Stimulated activated effector memory CD8-positive, alpha-beta T cell treated with anti-CD3 and anti-CD28 coated beads, Interleukin-12 subunit alpha, Interleukin-12 subunit beta, amount 100 ng/mL, for 72 hours (primary cell): Measurements from ENCODE around the gene TOX2.

ENCODE experiments used
- ATAC-seq: fragments of 150-1000 bp; cut with Tn5 transposase; 2 replicates; pipeline ENCODE4 v1.10.0; 2021
- DNase-seq, 2 donors: peaks; one replicate each; pipeline ENCODE4 v3.0.0; 2021 to 2022; ENCODE audit warnings: low spot score in 2 of 2
- H3K27ac Mint-ChIP-seq: one replicate; pipeline ENCODE4 v1.8.0; 2022; ENCODE audit warnings: mild to moderate bottlenecking, mixed read lengths
- H3K36me3 Mint-ChIP-seq: one replicate; pipeline ENCODE4 v1.8.0; 2022; ENCODE audit warnings: mild to moderate bottlenecking, mixed read lengths
- H3K4me1 Mint-ChIP-seq: one replicate; pipeline ENCODE4 v1.8.0; 2022; ENCODE audit warnings: mixed read lengths
- H3K4me3 Mint-ChIP-seq: one replicate; pipeline ENCODE4 v1.8.0; 2022; ENCODE audit warnings: mild to moderate bottlenecking, mixed read lengths
- H3K9me3 Mint-ChIP-seq: one replicate; pipeline ENCODE4 v1.8.0; 2022; ENCODE audit warnings: mixed read lengths

The TOX2 gene

GRCh38 chr20:44001667-44002596 is 87.3 kb downstream of the TOX2 start:
- H3K9me3 Mint-ChIP-seq: no peaks in the 10 kb centered on the region
- H3K36me3 Mint-ChIP-seq: no peaks in the 10 kb centered on the region
- no peak overlapping the region for H3K4me3 Mint-ChIP-seq
- DNase-seq (no peak), ATAC-seq (peak; percentile 79)
- H3K27ac Mint-ChIP-seq: no peak overlapping the region
- H3K4me1 Mint-ChIP-seq: peaks cover 31% of the 10 kb centered on the region

DNA sequence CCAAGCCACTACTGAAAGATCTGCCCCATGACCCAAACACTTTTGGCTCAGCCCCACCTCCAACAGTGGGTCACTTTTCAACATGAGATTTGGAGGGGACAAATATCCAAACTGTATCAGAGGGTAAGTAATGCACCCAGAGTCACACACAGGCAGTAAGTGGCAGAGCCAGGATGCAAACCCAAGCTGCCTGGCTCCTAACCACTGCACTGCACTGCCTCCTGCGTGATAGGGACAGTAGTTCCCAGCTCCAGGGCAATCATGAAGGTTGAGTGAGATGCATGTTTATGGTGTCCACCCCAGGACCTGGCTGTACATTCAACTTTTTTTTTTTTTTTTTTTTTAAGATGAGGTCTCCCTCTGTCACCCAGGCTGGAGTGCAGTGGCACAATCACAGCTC is 88.2 kb downstream of the TOX2 start:
- Mint-ChIP-seq H3K36me3 (no peaks in the 10 kb centered on the region), H3K27ac (no peak overlapping the region), H3K4me3 (no peak overlapping the region), H3K9me3 (no peaks in the 10 kb centered on the region), H3K4me1 (peaks cover 31% of the 10 kb centered on the region)
- DNase-seq (no peak), ATAC-seq (no peak)

- Mint-ChIP-seq H3K4me3 (no peak overlapping the region), H3K27ac (peak overlapping the region; percentile 6), H3K36me3 (no peaks in the 10 kb centered on the region), H3K4me1 (peaks cover 31% of the 10 kb centered on the region), H3K9me3 (no peaks in the 10 kb centered on the region)
- no peak for DNase-seq
- ATAC-seq: no peak
These were observed 89.0 kb downstream of the TOX2 start for GRCh38 chr20:44003609-44004008.

- Mint-ChIP-seq H3K4me3 (no peak overlapping the region), H3K27ac (no peak overlapping the region), H3K9me3 (no peaks in the 10 kb centered on the region), H3K4me1 (peaks cover 31% of the 10 kb centered on the region), H3K36me3 (no peaks in the 10 kb centered on the region)
- no peak for DNase-seq
- ATAC-seq: no peak
These were observed 89.8 kb downstream of the TOX2 start for GRCh38 chr20:44004306-44004915.

GRCh38 chr20:44005661-44006060 is 91.0 kb downstream of the TOX2 start:
- no peaks in the 10 kb centered on the region for H3K9me3 Mint-ChIP-seq
- H3K4me3 Mint-ChIP-seq: no peak overlapping the region
- H3K36me3 Mint-ChIP-seq: no peaks in the 10 kb centered on the region
- DNase-seq: no peak
- peaks cover 28% of the 10 kb centered on the region for H3K4me1 Mint-ChIP-seq
- ATAC-seq: no peak
- H3K27ac Mint-ChIP-seq: no peak overlapping the region

GRCh38 chr20:44006126-44006525 is 91.5 kb downstream of the TOX2 start:
- Mint-ChIP-seq H3K4me1 (peaks cover 33% of the 10 kb centered on the region), H3K4me3 (no peak overlapping the region), H3K9me3 (no peaks in the 10 kb centered on the region), H3K27ac (no peak overlapping the region), H3K36me3 (no peaks in the 10 kb centered on the region)
- DNase-seq (no peak), ATAC-seq (no peak)

DNA sequence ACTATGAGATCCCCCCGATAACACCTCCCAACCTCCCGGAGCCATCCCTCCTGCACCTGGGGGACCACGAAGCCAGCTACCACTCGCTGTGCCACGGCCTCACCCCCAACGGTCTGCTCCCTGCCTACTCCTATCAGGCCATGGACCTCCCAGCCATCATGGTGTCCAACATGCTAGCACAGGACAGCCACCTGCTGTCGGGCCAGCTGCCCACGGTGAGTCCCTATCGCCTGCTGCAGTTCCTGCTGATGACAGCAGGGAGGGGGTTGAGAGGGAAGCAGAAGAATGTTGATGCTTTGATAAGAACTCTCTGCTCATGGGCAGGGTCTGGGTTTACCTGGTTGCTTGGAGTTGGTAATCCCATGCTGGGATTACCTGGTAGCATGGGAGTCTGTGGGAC is 91.9 kb downstream of the TOX2 start:
- no peaks in the 10 kb centered on the region for H3K9me3 Mint-ChIP-seq
- ATAC-seq: no peak

DNA sequence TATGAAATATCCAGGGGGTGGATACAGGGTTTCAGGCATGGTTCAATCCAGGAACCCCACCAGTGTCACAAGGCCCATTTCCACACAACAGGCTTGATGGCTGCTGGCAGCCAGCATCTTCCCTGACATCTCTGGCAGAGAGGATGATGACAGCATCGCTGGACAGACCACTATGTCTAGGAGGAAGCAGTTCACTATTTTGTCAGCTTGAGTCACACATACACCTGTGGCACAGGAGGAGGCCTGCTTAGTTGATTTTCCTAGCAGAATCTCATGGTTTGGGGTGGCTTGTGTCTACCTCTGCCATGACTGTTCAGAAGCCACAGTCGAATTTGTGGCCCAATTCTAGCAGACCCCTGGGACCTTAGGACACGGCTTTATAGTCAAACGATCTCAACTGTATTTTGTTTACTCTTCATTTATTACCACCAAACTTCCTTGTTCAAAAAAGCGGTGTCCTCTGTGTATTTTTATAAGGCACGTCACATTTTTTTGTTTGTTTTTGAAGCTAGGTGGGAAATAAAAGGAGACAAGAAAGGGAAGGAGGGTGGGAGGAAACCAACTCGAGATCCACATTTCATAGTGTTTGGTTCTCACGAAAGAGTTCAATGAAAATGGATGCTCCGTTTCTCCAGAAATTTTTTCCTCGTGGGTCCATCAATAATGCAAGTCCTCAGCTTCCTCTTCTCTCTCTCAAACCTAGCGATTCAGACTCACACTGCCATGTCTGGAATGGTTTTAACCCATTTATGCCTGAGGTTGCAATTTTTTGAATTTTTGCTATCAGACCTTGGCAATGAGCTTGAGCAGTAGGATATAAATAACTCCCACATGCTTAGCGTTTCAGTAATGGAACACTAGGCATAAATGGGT is 94.4 kb downstream of the TOX2 start:
- Mint-ChIP-seq H3K36me3 (no peaks in the 10 kb centered on the region), H3K9me3 (no peaks in the 10 kb centered on the region), H3K4me1 (peaks cover 27% of the 10 kb centered on the region), H3K27ac (no peak overlapping the region), H3K4me3 (no peak overlapping the region)
- no peak for DNase-seq
- no peak for ATAC-seq

More for the DNA sequence above, 91.9 kb downstream of the TOX2 start:
- no peak overlapping the region for H3K27ac Mint-ChIP-seq
- H3K4me1 Mint-ChIP-seq: peaks cover 34% of the 10 kb centered on the region
- no peak overlapping the region for H3K4me3 Mint-ChIP-seq
- DNase-seq: no peak
- H3K36me3 Mint-ChIP-seq: no peaks in the 10 kb centered on the region

DNA sequence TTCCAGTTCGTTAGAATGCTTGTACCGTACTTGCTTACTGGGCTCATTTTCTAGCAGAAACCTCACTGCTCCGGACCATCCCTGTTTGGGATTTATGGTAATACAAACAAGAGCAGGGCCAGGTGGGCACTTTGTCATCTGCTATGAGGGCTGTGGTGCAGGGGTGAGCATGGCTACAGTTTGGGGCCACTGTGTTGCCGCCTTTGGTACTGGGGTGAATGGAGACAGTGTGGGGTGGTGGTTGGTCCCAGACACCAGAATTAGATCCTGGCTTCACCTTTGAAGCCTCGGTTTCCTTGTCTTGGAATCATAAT is 95.0 kb downstream of the TOX2 start:
- H3K36me3 Mint-ChIP-seq: no peaks in the 10 kb centered on the region
- H3K9me3 Mint-ChIP-seq: no peaks in the 10 kb centered on the region
- H3K4me3 Mint-ChIP-seq: no peak overlapping the region
- ATAC-seq (no peak), DNase-seq (no peak)
- H3K4me1 Mint-ChIP-seq: peaks cover 23% of the 10 kb centered on the region
- H3K27ac Mint-ChIP-seq: no peak overlapping the region

DNA sequence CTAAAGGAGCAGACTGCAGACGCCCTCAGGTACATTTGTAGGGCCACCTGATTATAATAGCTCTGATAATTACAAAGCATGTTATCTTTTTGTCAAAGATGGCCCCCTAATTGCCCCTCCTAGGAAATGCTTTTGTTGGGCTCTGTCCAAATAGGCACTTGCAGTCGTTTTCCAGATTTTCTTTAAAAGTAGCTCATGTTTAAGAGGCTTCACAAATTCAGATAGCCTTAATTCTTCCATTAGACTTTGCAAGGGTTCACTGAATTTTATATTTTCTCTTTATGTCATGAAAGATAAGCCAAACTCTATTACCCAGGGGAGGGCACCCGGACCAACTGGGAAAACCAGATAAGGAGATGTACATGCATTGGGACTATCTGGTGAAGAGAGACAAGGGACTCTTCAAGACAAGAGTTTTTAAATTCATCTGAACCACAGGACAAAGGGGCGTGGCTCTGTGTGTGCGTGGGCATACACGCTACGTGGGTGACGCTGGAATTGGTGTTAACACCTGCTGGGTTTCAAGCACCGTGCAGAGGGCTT is 95.6 kb downstream of the TOX2 start:
- H3K4me3 Mint-ChIP-seq: no peak overlapping the region

GRCh38 chr20:44011251-44011940 is 96.7 kb downstream of the TOX2 start:
- Mint-ChIP-seq H3K36me3 (no peaks in the 10 kb centered on the region), H3K4me1 (peaks cover 23% of the 10 kb centered on the region), H3K27ac (no peak overlapping the region), H3K4me3 (no peak overlapping the region), H3K9me3 (no peaks in the 10 kb centered on the region)
- ATAC-seq (no peak), DNase-seq (no peak)

More for the DNA sequence above, 95.6 kb downstream of the TOX2 start:
- Mint-ChIP-seq H3K9me3 (no peaks in the 10 kb centered on the region), H3K4me1 (peaks cover 23% of the 10 kb centered on the region), H3K27ac (no peak overlapping the region), H3K36me3 (no peaks in the 10 kb centered on the region)
- ATAC-seq (no peak), DNase-seq (no peak)

DNA sequence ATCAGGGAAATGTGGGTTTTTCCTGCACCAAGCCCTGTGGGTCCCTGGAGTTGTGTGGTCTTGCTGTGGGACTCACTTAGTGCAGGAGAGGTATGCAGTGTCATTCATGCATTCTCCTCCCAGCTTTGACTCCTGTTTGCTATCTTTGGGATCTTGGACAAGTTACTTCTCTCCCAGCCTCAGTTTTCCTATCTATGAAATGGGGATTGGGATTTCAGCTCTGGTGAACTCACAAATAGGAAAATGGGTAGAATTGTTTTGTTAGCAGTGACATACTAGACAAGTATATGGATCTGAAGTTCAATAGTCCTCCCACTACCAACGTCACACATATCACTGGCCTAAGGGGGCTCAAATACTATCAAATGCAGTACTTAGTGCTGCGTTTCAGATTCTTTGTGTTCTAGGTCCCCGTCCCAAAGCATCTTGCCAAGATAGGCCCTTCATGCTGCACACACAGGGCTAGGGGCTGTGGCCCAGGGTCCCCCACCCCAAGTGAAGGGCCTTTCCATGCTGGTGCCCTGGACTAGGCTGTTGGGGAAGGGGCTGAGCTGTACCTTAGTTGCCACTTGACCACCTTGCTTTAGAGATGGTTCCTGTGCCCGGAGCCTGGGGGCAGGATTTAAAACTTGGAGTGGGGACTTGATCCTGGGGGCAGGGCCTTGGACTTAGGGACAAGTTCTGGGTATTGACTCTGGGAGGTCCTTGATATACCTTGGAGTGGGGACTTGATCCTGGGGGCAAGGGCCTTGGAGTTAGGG is 98.0 kb downstream of the TOX2 start:
- no peak for ATAC-seq
- Mint-ChIP-seq H3K27ac (no peak overlapping the region), H3K4me1 (peaks cover 23% of the 10 kb centered on the region), H3K4me3 (no peak overlapping the region), H3K9me3 (no peaks in the 10 kb centered on the region), H3K36me3 (peaks cover 5% of the 10 kb centered on the region)
- DNase-seq: no peak

- peaks cover 42% of the 10 kb centered on the region for H3K4me1 Mint-ChIP-seq
- DNase-seq: no peak
These were observed 100.4 kb downstream of the TOX2 start for GRCh38 chr20:44014807-44015732.

More at GRCh38 chr20:44014807-44015732, 100.4 kb downstream of the TOX2 start:
- ATAC-seq: no peak
- Mint-ChIP-seq H3K27ac (no peak overlapping the region), H3K36me3 (peaks cover 5% of the 10 kb centered on the region), H3K9me3 (no peaks in the 10 kb centered on the region), H3K4me3 (no peak overlapping the region)
